ENCODE data around the gene HOXC6.

Gene HOXC6

DNA sequence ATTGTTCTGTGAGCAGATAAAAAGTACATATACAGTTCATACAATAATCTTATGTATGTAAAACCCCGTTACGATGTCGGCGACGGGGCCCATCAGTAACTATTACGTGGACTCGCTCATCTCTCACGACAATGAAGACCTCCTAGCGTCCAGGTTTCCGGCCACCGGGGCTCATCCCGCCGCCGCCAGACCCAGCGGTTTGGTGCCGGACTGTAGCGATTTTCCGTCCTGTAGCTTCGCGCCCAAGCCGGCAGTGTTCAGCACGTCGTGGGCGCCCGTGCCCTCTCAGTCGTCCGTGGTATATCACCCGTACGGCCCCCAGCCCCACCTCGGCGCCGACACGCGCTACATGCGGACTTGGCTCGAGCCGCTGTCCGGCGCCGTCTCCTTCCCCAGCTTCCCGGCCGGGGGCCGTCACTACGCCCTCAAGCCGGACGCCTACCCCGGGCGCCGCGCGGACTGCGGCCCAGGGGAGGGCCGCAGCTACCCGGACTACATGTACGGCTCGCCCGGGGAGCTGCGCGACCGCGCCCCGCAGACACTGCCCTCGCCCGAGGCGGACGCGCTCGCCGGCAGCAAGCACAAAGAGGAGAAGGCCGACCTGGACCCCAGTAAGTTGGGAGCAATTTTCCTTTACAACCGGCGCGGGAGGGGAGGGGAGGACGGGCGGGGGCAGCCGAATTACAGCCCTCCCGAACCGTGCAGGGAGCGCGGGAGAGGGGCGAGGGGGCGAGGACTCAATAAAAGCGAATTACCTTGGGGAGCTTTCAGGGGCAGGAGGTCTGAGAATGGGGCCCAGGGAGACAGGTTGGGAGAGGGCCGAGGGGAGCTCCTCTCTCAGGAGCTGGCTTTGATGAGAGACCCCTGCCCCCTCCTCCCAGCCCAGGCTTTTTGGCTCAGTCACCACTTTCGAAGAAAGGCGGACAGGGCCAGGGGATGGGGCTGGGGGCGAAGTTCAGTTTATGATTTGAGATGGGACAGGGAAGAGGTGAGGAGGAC, 27.8 kb upstream of the HOXC6 start, which contains the start of gene HOXC9:
Gene HOXC9 (plus strand): TSS at position 46 of the 999 bp plus-strand sequence. CDS start 28 bp downstream, at position 74.
- in situ Hi-C loops (cut with MboI; ENCODE audit: low sequenced_read_pairs): no loop called here

DNA sequence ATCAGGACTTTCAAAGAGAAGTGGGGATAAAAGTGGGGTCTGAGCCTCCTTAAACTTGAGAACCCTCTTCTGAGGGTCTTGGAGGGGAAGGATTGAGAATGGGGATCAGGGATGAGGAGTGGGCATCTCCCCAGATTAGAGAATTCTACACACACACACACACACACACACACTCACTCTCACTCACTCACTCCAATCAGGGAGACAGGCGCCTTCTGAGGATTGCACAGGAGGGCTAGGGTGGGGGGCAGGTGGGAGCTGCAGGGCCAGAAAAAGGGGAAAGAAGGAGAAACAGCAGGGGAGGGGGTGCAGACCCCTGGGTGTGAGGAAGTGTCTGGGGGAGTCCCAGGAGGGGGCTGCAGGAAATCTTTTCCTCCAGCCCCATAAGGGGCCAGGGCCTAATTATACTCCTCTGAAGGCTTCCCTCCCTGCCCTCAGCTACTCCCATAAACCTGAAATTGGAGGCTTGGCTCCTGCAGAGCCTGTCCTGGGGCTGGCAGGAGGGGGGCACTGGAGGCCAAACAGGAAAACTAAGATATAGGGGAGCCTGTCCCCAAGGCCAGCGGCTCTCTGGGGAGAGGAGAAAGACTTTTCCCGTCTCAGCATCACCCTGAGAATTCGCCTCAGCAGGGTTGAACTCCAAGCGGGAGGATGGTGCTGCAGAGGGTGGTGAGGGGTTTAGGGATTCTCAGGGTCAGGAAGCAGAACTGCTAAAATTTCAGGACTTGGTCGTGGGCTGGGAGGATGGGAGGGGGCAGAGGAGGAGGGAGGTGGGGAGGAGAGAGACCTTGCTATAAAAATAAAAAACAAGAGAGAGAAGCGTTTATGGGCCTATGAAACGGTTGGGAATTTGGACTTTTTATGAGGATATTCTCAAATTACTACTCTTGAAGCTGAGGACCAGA, 26.7 kb upstream of the HOXC6 start:
- in situ Hi-C loops (cut with MboI; ENCODE audit: low sequenced_read_pairs): no loop called here

GRCh38 chr12:54002278-54002914, 25.8 kb upstream of the HOXC6 start:
- in situ Hi-C loops (cut with MboI; ENCODE audit: low sequenced_read_pairs): no loop called here

DNA sequence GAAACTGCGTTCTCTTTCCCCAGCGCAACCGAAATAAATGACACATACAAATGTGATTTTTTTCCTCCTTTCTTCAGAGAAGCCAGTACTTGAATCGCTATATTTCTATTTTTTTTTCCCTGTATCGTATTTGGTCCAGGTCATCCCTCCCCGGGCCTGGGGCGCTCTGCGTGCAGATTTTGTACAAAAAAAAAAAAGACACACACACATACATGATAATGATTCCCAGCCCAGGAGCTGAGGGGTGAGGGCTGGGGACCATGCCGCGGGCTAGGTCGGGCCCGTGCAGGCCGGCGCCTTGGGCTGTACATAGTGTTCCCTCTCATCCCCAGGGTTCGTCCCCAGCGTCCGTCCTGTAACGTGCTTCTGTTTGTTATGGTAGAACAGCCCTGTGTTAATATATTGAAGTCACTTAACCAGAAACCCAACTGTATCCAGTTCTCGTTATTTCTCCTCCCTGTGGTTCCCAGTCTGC, 25.3 kb upstream of the HOXC6 start:
- in situ Hi-C loops (cut with MboI; ENCODE audit: low sequenced_read_pairs): no loop called here

DNA sequence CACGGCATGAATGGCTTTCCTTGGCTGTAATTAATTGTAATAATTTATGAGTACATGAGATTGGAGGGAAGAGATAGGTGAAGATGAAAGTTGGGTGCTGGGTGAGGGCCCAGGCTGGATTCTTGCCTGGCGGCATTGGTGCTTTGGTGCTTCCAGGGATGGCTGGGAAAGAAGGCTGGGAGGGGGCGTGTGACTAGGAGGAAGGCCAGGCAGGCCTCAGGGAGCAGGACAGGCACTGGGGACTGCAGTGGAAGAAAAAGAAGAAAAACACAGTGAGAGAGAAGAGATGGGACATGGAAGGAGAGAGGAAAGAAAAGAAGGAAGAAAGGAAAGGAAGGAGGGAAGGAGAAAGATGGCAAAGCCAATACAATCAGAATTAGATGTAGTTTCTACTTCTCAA, 24.6 kb upstream of the HOXC6 start:
- in situ Hi-C loops (cut with MboI; ENCODE audit: low sequenced_read_pairs): no loop called here

DNA sequence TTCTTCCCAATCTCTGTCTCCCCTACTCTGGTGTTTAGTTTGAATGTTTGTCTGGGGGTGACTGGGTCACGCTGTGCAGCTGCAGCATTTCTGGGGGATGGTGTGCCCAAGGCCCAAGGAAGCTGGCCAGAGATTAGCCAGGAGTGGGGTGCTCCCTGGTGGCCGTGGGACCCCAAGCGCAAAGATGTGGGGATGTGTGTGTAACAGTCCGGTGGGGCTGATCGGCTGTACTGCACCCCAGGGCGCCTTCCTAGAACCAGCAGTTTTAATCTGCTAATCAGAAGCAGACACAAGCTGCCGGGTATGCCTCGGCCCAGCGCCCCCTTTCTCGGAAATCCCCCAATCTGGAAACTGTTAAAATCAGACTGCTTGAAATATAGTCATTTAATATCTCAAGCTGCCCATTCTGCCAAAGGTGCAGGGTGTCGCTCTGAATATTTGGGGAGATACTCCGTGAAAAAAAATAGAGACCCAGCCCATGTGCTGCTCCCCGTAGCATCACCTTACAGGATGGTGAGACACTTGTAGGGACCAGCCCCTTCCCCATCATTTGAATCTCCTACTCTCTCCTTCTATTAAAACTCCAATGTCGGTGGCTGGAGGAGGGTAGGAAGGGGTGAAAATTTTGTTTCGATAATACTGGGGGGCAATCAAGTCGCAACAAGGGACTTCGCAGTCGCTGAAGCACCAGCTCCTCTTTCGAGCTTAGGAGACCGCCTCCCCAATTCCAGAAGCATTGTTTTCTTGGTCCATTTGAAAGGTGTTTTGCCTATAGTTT, 24.0 kb upstream of the HOXC6 start:
- in situ Hi-C loops (cut with MboI; ENCODE audit: low sequenced_read_pairs): no loop called here

DNA sequence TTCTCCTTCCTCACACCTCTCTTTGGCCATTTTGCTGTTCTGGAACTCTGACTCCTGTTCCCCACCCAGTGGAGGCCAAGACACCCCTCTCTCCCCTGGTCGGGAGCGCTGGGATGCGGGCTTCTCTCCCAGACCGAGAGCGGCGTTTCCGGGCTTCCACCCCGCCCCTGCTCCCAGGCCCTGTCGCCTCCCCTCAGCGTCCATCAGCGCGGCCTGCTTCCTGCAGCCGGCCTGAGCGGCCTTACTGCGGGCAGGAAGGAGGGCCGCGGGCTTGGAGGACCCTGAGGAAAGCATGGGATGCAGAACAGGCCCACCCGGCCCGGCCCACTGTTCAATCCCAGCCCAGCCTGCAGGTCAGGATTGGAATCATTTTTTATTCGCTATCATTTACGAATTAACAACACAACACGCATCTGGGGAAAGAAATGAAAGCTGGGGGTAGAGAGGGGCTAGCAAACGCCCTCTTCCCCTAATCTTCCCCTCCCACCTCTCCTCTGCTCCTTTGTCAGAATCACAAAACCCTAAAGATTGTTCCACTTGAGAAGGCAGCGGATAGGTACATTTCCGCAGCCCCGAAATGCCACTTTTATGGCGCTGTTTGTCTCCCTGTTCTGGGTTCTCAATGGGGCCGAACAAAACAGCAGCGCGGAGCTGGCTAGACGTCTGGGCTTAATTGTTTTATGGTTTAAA, 23.3 kb upstream of the HOXC6 start:
- in situ Hi-C loops (cut with MboI; ENCODE audit: low sequenced_read_pairs): no loop called here

GRCh38 chr12:54005531-54005852, 22.7 kb upstream of the HOXC6 start:
- in situ Hi-C loops (cut with MboI; ENCODE audit: low sequenced_read_pairs): no loop called here

DNA sequence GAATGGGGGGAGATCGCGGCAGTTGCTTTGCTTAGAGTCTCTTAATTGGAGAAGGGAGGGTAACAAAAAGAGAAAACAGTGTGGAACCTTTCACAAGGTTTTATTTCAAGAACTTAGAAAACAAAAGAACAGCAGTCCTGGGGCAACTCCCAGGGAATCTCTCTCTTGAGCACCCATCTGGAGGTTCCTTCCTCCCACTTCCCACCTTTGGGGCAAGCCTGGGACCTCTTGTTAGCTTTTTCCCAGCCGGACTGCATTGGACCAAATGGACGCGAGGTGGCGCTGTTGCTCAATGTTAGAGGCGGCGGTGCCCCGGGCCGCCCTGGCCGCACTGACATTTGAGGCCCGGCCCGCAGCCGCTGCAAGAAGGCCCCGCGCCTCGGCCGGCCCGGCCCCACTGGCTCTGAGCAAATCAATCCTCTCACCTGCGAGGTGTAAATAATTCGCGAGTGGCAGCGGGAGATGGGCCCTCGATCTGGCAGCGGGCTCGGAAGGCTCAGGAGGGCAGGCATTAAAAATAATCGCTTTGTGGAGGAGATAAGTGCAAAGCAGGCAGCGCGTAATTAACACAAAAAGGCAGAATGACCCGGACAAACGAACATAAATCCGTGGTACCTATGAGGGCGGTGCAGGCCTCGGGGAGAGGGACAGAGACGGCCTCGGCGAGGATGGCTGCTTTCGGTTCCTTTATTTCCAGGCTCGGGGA, 22.2 kb upstream of the HOXC6 start:
- in situ Hi-C loops (cut with MboI; ENCODE audit: low sequenced_read_pairs): no loop called here

GRCh38 chr12:54006559-54007220, 21.6 kb upstream of the HOXC6 start:
- in situ Hi-C loops (cut with MboI; ENCODE audit: low sequenced_read_pairs): no loop called here

GRCh38 chr12:54007538-54008259, 20.5 kb upstream of the HOXC6 start:
- in situ Hi-C loops (cut with MboI; ENCODE audit: low sequenced_read_pairs): no loop called here

- in situ Hi-C loops (cut with MboI; ENCODE audit: low sequenced_read_pairs): no loop called here
Measured at GRCh38 chr12:54008260-54008552, 20.0 kb upstream of the HOXC6 start.

GRCh38 chr12:54009171-54010052, 18.8 kb upstream of the HOXC6 start:
- in situ Hi-C loops (cut with MboI; ENCODE audit: low sequenced_read_pairs): no loop called here

DNA sequence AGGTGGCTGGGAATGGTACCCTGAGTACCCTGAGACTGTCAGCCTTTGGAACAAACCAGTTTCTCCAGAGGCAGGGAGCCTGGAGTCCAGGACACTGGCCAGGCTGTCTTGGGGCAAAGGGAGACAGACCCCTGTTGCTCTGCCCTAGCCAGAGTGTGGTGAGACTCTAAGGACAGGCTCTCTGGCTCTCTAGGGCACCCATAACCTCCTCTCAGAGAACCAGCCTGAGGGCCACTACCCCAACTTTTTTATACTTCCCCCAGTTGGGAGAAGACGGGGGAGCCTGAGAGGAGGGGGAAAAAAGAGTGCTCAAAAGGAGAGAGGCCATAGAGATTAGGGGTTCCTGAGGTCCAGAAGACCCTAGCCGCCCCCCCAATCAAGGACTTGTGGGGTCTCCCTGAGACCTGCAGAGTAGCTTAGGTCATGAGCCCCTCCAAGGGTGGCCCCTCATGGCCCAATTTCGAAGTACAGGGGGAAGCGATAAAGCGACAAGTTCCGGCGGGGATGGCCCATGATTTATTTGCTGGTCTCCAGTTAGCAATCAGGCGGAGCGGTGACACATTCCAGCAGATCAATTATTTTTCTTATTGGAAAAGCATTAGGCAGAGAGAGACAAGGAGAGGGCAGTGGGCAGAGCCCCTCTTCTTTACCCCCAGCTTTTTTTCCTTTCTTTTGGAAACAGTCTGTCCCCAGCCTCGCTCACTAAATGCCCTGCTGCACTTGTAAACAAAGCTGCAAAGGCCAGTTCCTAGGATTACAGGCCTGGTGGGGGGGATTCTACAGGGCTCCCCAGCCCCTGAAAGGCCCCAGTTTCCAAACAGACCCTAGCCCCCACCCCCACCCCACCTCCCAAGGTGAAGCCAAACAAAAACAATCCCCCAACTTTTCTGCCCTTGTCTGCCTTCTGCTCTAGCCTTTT, 17.9 kb upstream of the HOXC6 start:
- in situ Hi-C loops (cut with MboI; ENCODE audit: low sequenced_read_pairs): no loop called here

GRCh38 chr12:54010972-54011664, 17.1 kb upstream of the HOXC6 start:
- in situ Hi-C loops (cut with MboI; ENCODE audit: low sequenced_read_pairs): no loop called here

Measured in HL-60/S4 treated with retinoic acid at 250 ng/mL for 4 days and 3 days (cell line).